ENCODE data around the gene ITPR1. TPM values are rescaled to one million over a fixed set of nuclear protein-coding genes. Genes with fewer than 3 reads are reported as not detected.

Gene ITPR1
- total RNA-seq, 1 experiment from 2014 or later, result 8.7 TPM

- Histone ChIP-seq H3K27ac (ENCODE audit: low read length) (no peak overlapping the region), H3K27me3 (ENCODE audit: control insufficient read depth, insufficient read depth, low read length) (no peaks in the 10 kb centered on the region), H3K36me3 (ENCODE audit: control insufficient read depth, insufficient read depth, low read length) (no peaks in the 10 kb centered on the region), H3K4me1 (ENCODE audit: control insufficient read depth, insufficient read depth, low read length) (no peaks in the 10 kb centered on the region), H3K4me3 (ENCODE audit: low read depth in 2 of 2, low read length in 2 of 2) (no peak overlapping the region), H3K9me3 (ENCODE audit: control insufficient read depth, insufficient read depth, low read depth, low read length) (no peaks in the 10 kb centered on the region)
- ChIA-PET CTCF (no interaction called here), POLR2A (no interaction called here)
- BruUV-seq (replicated peaks), result no TSS peak
- TF ChIP-seq TCF7L2 (IDR thresholded peaks at IDR 0.05; ENCODE audit: low read depth, low read length) (no peak), SIN3A (IDR thresholded peaks at IDR 0.05; ENCODE audit: borderline replicate concordance, insufficient read depth, low read depth, low read length) (no peak)
- intact Hi-C loops (cut with micrococcal nuclease; ENCODE audit: unreplicated experiment) (no loop called here), in situ Hi-C loops (cut with HindIII; ENCODE audit: low pct_unique_long_range_greater_than_20kb, low sequenced_read_pairs) (no loop called here)
- ATAC-seq (no peak), DNase-seq (ENCODE audit: low read depth, low spot score) (no peak)
Measured at GRCh38 chr3:4688411-4688810, 195.3 kb downstream of the ITPR1 start.

DNA sequence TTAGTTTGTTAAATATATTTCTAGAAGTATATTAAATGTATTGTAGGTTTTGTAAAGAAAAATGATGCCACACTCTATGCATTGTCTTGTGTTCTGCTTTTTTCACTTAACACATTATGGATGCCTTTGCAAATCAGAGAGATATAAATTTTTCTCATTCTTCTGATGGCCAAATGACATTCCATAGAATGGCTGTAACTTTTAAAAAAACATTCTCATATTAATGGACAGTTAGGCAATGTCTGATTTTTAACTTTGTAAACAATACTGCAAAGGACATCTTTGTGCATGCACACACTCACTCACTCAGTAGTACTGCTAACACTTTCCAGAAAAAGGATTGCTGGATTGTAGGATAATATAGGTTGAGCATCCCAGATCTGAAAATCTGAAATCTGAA lies 195.9 kb downstream of the ITPR1 start:
- Histone ChIP-seq H3K9me3 (ENCODE audit: control insufficient read depth, insufficient read depth, low read depth, low read length) (no peaks in the 10 kb centered on the region), H3K4me1 (ENCODE audit: control insufficient read depth, insufficient read depth, low read length) (no peaks in the 10 kb centered on the region), H3K36me3 (ENCODE audit: control insufficient read depth, insufficient read depth, low read length) (no peaks in the 10 kb centered on the region), H3K4me3 (ENCODE audit: low read depth in 2 of 2, low read length in 2 of 2) (no peak overlapping the region), H3K27me3 (ENCODE audit: control insufficient read depth, insufficient read depth, low read length) (no peaks in the 10 kb centered on the region), H3K27ac (ENCODE audit: low read length) (no peak overlapping the region)
- intact Hi-C loops (cut with micrococcal nuclease; ENCODE audit: unreplicated experiment), result no loop called here
- ChIA-PET POLR2A (no interaction called here), CTCF (no interaction called here)
- no TSS peak for BruUV-seq (replicated peaks)
- DNase-seq (ENCODE audit: low read depth, low spot score) (no peak), ATAC-seq (no peak)
- in situ Hi-C loops (cut with HindIII; ENCODE audit: low pct_unique_long_range_greater_than_20kb, low sequenced_read_pairs), result no loop called here
- no peak for TF ChIP-seq SIN3A (IDR thresholded peaks at IDR 0.05; ENCODE audit: borderline replicate concordance, insufficient read depth, low read depth, low read length)
- TF ChIP-seq, protein P1, sequence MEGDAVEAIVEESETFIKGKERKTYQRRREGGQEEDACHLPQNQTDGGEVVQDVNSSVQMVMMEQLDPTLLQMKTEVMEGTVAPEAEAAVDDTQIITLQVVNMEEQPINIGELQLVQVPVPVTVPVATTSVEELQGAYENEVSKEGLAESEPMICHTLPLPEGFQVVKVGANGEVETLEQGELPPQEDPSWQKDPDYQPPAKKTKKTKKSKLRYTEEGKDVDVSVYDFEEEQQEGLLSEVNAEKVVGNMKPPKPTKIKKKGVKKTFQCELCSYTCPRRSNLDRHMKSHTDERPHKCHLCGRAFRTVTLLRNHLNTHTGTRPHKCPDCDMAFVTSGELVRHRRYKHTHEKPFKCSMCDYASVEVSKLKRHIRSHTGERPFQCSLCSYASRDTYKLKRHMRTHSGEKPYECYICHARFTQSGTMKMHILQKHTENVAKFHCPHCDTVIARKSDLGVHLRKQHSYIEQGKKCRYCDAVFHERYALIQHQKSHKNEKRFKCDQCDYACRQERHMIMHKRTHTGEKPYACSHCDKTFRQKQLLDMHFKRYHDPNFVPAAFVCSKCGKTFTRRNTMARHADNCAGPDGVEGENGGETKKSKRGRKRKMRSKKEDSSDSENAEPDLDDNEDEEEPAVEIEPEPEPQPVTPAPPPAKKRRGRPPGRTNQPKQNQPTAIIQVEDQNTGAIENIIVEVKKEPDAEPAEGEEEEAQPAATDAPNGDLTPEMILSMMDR (IDR thresholded peaks at IDR 0.05), result no peak

GRCh38 chr3:4690277-4690676 lies 197.1 kb downstream of the ITPR1 start:
- Histone ChIP-seq H3K27me3 (ENCODE audit: control insufficient read depth, insufficient read depth, low read length) (no peaks in the 10 kb centered on the region), H3K4me3 (ENCODE audit: low read depth in 2 of 2, low read length in 2 of 2) (no peak overlapping the region), H3K27ac (ENCODE audit: low read length) (no peak overlapping the region), H3K36me3 (ENCODE audit: control insufficient read depth, insufficient read depth, low read length) (no peaks in the 10 kb centered on the region), H3K9me3 (ENCODE audit: control insufficient read depth, insufficient read depth, low read depth, low read length) (no peaks in the 10 kb centered on the region), H3K4me1 (ENCODE audit: control insufficient read depth, insufficient read depth, low read length) (no peaks in the 10 kb centered on the region)
- TF ChIP-seq POLR2AphosphoS5 (IDR thresholded peaks at IDR 0.05; ENCODE audit: low read depth, low read length) (no peak), TCF7L2 (IDR thresholded peaks at IDR 0.05; ENCODE audit: low read depth, low read length) (no peak), SIN3A (IDR thresholded peaks at IDR 0.05; ENCODE audit: borderline replicate concordance, insufficient read depth, low read depth, low read length) (no peak), REST (IDR thresholded peaks at IDR 0.05; ENCODE audit: insufficient read depth in 1 of 2, low read depth in 2 of 2, low read length in 1 of 2) (no peak)
- TF ChIP-seq, protein P1 (IDR thresholded peaks at IDR 0.05), result no peak
- no peak for DNase-seq (ENCODE audit: low read depth, low spot score)
- in situ Hi-C loops (cut with HindIII; ENCODE audit: low pct_unique_long_range_greater_than_20kb, low sequenced_read_pairs) (no loop called here), intact Hi-C loops (cut with micrococcal nuclease; ENCODE audit: unreplicated experiment) (no loop called here)
- POLR2A ChIA-PET, result no interaction called here
- ATAC-seq, result no peak
- BruUV-seq (replicated peaks), result no TSS peak
- CTCF ChIA-PET, result no interaction called here

Data from Panc1 (cell line).